Transverse colon (tissue), 4 donors: Measurements from ENCODE around the gene PKP2.

ENCODE experiments used
- EP300 ChIP-seq: sonication (generic); formaldehyde crosslinking; IDR thresholded peaks from one replicate; pipeline ENCODE4 v1.6.1; 2017; ENCODE audit warnings: antibody characterized with exemption, low read depth
- POLR2A ChIP-seq: fragments of 450-650 bp; IDR thresholded peaks from one replicate; pipeline ENCODE4 v1.6.1; 2016; ENCODE audit warnings: antibody characterized with exemption, mild to moderate bottlenecking, moderate library complexity
- POLR2AphosphoS5 ChIP-seq, 3 donors: sonication (generic); formaldehyde crosslinking; IDR thresholded peaks; one replicate each; pipeline ENCODE4 v1.6.1; 2016; ENCODE audit warnings: antibody characterized with exemption in 3 of 3
- TF ChIP-seq, protein P1 (sequence below), 5 experiments: fragments of 200-600 bp in 3 of 5; fragments of 450-650 bp in 2 of 5; sonication (generic) in 3 of 5; IDR thresholded peaks; 1 replicate in 2 of 5; 2 replicates in 3 of 5; pipeline ENCODE4 v1.5.1; 2016 to 2017; ENCODE audit warnings: antibody characterized with exemption in 5 of 5, inconsistent platforms in 3 of 5, mild to moderate bottlenecking in 2 of 5, moderate library complexity in 1 of 5

DNA sequence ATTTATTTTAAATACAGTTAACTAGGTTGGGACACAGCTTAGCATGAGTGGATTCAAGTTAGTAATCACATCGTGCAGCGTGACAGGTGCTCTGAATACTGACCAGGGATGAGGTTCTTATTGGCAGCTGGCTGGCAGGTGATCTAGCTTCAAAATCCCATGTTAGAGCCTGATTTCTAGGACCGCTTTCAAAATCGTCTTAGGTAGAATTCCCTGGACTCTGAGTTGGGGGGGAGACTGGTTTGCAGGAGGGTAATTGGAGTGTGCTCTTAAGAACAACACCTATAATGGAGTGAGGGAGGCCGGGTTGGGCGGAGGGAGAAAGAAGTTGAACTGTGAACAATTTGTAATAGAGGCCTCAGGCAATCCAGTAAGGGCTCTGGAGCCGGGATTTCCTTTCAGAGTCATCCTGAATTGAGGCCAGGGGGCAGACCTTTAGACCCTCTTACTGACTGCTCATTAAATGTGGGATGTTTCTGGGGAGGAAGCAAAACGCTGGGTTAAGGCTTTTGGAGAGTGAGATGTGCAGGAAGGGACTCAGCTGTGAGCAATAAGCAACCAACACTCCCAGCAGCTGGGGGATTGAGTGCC, 140.0 kb downstream of the PKP2 start:
- TF ChIP-seq, protein P1, sequence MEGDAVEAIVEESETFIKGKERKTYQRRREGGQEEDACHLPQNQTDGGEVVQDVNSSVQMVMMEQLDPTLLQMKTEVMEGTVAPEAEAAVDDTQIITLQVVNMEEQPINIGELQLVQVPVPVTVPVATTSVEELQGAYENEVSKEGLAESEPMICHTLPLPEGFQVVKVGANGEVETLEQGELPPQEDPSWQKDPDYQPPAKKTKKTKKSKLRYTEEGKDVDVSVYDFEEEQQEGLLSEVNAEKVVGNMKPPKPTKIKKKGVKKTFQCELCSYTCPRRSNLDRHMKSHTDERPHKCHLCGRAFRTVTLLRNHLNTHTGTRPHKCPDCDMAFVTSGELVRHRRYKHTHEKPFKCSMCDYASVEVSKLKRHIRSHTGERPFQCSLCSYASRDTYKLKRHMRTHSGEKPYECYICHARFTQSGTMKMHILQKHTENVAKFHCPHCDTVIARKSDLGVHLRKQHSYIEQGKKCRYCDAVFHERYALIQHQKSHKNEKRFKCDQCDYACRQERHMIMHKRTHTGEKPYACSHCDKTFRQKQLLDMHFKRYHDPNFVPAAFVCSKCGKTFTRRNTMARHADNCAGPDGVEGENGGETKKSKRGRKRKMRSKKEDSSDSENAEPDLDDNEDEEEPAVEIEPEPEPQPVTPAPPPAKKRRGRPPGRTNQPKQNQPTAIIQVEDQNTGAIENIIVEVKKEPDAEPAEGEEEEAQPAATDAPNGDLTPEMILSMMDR (IDR thresholded peaks at IDR 0.05), result no peak
- no peak for TF ChIP-seq POLR2A
- TF ChIP-seq EP300, result no peak
- no peak for TF ChIP-seq POLR2AphosphoS5 (IDR thresholded peaks at IDR 0.05)
